ENCODE measurements around the gene SHC3.
A peak's percentile ranks its signal among the peaks of the same experiment; 100 is the strongest.

Gene SHC3

DNA sequence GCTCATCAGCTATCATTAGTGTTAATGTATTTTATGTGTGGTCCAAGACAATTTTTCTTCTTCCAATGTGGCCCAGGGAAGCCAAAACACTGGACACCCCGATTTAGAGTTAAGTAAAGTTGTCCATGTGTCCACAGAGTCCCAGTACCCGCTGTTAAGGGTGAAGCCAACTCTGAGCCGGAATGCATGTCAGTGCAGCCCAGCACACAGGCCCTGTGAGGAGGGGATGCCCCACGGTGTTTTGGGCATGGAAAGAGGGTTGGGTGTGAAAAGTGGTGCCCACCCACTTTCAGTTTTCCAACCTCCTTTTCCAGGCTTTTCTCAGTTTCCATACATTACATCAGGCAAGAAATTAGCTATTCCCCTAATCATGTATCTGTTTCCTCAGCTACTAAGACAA is 24.4 kb downstream of the SHC3 start:
- DNase-seq (ENCODE audit: low spot score): no peak

DNA sequence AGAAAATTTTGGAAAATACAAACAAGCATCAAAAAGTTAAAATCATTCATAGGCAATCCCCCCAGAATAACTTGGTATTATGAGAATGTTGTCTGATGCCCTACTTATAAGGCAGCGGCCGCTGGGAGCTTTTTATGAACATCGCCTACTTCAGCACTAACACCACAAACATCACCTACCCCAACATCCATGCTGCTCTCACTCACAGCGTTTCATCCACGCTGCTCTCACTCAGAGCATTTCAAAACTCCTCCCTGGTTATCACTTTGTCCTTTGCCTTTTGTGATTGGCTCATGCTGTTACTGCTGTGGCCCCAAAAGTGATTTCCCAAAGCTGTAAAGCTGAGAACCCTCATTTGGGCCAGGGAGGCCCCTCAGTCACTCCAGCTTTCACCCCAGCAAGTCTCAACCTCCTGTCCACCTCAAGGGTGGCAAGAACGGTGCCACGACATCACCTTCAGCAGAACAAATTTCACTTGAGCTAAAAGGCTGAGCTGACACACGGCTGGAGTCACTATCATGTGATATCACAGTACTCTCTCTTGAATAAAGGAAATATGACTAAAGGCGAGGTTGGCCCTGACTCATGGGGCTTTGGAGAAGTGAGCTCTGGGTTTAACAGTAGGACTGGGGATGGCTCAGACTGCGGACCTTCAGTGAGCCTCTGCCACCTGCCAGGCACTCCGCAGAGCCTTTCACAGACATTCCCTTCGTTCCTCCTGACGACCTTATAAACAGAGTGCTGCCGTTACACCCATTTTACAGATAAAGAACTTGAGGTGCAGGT is 25.2 kb downstream of the SHC3 start:
- DNase-seq (ENCODE audit: low spot score): no peak

DNA sequence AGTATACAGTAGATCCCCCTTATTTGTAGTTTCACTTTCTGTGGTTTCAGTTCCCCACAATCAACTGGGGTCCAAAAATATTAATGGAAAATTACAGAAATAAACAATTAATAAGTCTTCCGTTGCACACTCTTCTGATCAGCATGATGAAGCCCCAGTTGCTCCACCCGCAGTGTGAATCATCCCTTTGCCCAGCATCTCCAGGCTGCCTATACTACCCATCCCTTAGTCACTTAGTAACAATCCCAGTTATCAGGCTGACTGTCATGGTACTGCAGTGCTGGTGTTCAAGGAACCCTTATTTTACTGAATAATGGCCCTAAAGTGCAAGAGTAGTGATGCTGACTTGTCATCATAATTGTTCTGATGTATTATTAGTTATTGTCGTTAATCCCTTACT is 28.9 kb downstream of the SHC3 start:
- DNase-seq (ENCODE audit: low spot score): no peak

DNA sequence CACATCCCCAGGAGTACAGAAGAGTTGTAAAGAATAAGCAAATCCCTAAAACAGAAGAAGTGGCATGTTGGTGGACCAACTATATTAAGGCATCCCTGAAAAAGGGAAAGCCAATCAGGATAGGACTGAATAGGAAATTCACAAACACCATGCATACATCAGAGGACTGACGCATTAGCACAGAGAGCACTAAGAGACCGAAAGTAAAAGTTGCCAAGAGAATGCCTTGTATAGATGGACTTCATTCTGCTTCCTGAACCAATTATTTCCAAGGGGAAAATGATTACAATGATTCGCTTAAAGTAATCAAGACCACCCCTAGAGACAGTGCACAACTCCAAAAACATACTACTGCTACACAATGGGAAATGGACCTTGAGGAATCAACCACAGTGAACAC is 33.5 kb downstream of the SHC3 start:
- DNase-seq (ENCODE audit: low spot score): no peak

DNA sequence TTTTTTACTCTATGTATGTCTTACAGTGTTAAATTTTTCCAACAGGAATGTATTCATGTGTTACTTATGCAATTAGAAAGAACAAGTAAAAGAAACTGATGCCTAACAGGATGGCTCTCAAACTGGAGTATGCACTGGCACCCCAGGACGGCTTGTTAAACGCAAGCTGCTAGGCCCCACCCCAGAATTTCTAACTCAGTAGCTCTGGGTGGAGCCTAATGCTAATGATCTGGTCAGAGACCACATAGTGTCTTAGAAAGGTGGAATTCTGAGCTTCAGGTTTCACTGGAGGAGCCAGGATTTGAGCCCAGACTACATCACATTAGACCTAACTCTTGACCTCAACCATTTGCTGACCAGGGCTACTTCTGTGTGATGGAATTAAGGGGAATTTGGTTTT is 34.4 kb downstream of the SHC3 start:
- peak; percentile 31 for DNase-seq (ENCODE audit: low spot score)

DNA sequence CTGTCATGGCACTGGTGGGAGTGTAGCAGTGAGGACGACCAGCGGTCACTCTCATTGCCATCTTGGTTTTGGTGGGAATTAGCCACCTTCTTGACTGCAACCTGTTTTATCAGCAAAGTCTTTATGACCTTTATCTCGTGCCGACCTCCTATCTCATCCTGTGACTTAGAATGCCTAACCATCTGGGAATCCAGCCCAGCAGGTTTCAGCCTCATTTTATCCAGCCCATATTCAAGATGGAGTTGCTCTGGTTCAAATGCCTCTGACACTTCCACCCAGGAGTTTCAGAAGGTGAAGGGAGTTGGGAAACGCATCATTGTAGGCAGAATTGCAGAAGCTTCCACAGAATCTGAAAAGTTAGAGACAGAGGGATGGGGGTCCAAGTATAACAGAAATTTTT is 35.4 kb downstream of the SHC3 start:
- DNase-seq (ENCODE audit: low spot score): no peak

DNA sequence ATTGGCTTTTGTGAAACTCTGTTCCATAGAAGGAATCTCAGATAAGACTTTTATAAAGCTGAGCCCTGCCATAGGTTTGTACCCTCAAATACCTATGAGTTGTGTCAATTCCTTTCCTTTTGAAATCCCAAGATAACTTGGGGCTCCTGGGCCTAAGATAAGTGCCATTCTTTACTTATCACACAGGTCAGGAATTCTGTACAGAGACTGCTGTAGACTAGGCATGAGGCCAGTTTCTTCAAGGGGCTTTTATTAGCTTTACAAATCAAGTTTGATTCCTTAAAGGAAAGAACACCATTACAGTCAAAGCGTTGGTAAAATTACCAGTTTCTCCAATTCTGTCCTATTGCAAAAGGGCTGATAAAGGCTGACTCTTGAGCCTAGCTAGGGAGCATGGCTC is 39.2 kb downstream of the SHC3 start:
- no peak for DNase-seq (ENCODE audit: low spot score)

DNA sequence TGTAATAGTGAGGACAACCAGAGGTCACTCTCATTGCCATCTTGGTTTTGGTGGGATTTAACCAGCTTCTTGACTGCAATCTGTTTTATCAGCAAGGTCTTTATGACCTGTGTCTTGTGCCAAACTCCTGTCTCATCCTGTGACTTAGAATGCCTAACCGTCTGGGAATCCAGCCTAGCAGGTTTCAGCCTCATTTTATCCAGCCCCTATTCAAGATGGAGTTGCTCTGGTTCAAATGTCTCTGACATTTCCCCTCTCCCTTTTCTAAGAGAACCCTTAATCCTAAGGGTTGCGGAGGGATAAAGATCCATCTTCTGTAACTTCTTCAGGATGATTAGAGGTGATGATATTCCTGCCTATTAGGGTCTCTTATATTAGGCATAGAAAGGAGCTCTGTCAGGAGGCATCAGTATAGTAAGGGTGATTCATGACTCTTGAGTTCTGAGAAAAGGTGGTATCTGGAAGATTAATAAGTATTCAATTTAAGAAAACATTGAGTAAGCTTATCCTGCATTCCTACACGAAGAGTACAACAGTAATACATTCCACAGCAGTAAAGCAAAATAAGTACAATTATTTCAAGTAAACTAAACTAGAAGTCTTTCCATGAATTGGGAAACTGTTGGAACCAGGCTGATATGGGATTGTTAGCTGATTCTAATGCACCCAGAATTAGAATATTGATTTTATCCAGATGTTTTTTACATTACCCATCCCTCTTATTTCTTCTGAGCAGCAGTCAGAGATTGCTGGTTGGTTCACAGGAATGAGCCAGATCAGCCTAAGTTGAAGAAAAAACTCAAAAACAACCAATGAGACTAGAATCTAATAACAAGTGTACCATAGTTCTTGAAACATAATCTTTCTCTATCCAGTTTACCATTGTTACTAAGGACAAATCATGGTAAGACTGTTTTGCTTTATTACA is 39.9 kb downstream of the SHC3 start:
- no peak for DNase-seq (ENCODE audit: low spot score)

DNA sequence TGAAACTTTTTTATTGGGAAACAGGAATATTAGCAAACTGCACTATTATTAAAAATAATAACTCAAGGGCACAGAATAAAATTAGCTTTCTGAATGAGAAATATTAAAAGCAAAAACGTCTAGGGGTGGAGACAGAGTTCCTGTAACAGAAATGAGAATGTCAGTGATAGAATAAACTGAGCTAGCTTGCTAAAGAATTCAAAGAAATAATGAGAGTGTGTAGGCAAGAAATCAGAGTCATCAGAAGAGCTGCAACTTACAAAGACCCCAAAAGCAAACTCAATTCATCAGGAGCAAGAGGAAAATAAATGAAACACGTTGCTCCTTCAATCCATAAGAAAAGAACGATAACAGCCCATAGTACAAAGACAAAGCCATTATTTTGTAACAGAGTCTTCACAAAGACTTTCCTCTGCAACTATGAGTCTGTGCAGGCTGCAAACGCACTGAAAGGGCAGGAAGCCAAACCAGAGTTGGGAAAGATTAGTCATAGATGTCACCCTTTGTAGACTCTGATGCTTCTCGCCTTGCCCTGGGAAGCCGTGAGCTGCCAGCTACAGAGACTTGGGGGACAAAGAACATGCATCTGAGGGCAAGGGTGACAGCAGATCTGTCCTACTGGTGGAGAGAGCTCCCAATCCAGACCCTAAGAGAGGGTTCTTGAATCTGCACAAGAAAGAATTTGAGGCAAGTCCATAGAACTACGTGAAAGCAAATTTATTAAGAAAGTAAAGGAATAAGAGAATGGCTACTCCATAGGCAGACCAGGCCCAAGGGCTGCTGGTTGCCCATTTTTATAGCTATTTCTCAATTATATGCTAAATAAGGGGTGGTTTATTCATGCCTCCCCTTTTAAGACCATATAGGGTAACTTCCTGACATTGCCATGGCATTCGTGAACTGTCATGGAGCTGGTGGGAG is 40.8 kb downstream of the SHC3 start:
- DNase-seq (ENCODE audit: low spot score): no peak

DNA sequence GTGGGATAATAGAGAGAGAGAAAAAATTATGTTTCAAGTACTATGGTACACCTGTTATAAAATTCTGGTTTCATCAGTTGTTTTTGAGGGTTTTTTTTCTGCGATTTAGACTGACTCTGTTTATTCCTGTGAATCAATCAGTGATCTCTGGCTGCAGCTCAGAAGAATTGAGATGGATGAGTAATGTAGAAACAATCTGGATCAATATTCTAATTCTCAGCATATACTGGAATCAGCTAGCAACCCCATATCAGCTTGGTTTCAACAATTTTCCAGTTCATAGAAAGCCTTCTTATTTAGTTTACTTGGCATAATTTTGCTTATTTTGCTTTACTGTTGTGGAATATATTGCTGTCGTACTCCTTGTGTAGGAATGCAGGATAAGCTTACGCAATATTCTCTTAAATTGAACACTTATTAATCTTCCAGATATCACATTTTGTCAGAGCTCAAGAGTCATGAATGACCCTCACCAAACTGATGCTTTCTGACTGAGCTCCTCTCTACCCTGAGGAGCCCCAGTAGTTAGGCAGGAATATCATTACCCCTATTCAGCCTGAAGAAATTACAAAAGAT is 42.9 kb downstream of the SHC3 start:
- no peak for DNase-seq (ENCODE audit: low spot score)

DNA sequence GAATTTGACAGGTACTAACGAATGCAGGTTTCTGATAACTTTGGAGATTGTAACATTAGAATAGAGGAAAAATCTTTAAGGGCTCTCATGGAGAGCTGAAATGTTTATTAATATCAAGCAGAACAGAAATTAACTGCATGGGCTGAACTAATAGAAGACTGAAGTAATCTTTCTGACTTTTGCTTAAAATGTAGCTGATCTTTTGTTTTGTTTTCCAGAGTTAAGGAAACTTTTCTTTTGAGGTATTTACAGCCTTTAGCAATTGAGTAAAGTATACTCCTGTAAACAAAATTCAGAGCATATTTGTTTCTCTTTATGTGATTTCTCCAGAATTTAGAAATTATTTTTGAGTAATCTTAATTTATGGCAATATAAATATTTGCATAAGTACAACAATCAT is 43.9 kb downstream of the SHC3 start:
- DNase-seq (ENCODE audit: low spot score): no peak

DNA sequence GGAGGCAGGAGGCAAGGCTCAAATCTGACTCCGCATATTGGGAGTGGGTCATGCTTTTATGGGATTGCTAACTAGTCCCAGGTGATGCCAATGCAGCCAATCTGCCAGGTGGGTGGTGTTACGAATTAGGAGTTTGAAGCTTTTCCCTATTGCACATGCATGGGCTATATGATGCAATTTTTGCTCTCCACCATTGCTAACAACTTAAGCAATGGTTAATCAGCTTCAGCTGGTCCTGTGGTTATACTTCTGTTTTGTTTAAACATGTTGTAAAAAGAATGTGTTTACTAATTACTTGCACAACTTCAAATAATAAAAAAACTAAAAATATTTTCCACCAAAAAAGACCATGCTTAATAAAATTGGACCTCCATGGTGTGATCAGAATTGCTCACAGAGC is 55.7 kb downstream of the SHC3 start:
- no peak for DNase-seq (ENCODE audit: low spot score)

DNA sequence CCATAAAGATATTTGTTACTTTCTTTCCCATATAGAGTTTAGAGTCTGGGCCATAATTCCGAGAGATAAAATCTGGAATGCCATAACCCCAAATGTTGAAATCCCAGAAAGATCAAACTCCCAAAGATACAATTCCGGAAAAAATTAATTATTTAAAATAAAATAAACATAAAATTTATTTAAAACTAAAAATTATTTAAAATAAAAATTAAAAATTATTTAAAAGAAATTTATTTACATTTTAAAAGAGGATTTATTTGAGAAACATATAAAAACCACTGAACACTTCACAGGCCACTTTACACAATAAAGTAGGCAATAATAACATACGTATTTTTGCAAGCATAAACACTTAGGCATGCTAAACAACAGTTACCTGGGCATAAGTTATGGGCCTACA is 57.9 kb downstream of the SHC3 start:
- no peak for DNase-seq (ENCODE audit: low spot score)

DNA sequence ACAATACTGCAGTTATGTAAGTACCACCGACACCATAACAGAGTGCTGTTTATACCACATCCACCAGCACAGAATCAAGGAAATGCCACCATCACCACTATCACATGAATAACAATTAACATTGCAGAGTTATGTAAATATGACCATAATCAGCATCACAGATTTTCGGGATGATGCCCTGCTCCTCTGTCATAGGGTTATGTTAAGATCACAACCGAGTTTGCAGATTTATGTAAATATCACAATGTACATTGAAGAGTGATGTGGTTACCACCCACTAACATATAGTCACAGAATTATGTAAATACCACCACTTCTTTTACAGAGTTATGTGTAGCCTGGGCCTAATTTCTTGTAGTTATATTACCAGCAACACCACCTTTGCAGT is 61.8 kb downstream of the SHC3 start:
- no peak for DNase-seq (ENCODE audit: low spot score)

DNA sequence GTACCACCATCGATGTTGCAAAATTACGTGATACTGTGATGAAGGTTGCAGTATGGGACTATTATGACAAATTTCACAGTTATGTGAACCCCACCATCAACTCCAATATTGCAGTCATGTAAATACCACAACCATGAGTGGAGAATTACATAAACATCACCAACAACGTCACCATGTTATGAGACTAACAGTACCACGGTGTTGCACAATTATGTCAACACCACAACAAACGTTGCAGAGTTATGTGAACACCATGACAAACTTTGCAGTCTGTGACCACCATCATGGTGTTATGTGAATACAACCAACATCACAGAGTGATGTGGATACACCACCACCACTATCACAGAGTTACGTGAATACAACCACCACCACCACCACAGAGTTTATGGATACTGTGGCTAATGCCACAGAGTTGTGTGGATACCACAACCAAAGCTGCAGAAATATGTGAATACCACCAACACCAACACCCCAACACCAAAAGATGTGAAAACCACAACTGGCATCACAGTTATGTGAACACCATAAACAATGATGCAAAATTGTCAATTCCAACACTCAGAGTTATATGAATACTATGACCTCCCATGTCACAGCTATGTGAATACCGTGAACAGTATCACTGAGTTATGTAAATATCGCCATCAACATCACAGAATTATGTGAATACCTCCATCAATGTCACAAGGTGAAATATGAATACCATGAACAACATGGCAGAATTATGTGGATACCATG is 62.4 kb downstream of the SHC3 start:
- no peak for DNase-seq (ENCODE audit: low spot score)

DNA sequence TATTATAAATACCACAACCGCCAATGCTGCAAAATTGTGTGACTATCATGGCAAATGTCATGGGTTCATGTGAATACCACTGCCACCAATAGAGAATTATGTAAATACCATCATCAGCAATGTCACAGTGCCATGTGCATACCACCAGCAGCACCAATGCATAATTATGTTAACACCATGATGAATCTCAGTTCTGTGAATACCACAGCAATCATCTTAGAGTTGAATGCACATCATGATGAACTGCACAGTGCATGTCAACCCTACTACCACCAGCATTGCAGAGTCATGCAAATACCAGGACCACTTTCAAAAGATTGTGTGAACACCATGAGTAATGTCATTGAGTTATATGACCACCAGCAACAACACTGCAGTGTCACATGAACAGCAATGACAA is 63.2 kb downstream of the SHC3 start:
- no peak for DNase-seq (ENCODE audit: low spot score)

DNA sequence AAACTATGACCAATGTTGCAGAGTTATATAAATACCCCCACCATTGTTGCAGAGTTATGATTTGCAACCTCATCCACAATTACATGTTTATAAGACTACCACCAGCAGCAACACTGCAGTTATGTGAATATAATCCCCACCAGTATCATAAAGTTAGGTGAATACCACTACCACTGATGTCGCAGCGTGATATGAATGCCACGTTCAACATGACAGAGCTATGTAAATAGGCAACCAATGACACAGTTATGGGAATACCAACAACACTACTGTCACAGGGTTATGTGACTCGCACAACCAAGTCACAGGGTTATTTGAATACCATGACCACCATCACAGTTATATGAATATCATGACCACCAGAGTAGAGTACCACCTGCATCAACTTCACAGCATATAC is 63.9 kb downstream of the SHC3 start:
- no peak for DNase-seq (ENCODE audit: low spot score)

DNA sequence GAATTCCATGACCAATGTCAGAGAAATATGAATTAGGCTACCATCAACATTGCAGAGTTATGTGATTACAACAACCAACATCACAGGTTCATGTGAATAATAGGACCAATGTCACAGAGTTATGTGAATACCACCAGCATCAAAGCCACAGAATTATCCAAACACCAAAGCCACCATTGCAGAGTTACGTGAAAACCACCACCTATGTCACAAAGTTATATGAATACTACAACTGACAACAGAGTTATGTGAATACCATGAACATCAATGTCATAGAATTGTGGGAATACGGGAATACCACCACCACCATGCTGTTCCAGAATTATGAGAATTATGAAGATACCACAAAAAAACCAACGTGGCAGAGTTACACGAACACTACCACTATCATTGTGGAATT is 64.8 kb downstream of the SHC3 start:
- no peak for DNase-seq (ENCODE audit: low spot score)

DNA sequence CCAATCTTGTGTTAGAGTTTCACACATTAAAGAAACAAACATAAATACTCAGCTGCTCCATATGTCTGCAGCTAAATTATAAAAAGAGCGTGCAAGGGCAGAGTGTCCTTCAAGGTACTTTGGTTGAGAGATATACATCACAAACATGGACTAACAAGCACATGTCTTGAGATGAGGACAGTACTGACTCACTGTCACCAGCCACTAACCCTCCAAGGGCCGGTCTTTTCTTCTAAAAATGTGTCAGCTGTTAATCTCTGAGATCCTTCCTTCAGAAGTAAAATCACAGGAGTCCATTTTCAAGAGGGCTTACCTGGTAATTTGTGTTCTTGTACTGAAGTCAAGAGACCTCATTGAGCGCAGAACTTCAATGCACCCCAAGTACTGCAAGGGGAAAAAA is 66.4 kb downstream of the SHC3 start:
- no peak for DNase-seq (ENCODE audit: low spot score)

DNA sequence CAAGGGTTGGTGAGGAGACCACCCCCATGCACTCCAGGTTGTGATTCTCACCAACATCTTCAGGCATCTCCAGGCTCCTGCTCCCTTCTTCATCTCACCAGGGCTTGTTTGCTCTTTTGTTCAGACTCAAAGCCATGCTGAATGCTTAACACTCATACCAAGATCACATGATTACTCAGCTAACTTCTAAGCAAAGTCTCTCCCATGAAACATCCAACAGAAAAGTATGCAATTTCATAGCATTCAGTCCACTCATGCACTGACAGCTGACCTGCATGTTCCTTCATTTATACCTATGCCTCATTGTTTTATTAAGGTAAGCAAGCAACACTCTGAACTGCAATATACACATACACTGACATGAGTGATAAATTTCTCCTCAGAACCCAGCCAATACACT is 69.0 kb downstream of the SHC3 start:
- no peak for DNase-seq (ENCODE audit: low spot score)

DNA sequence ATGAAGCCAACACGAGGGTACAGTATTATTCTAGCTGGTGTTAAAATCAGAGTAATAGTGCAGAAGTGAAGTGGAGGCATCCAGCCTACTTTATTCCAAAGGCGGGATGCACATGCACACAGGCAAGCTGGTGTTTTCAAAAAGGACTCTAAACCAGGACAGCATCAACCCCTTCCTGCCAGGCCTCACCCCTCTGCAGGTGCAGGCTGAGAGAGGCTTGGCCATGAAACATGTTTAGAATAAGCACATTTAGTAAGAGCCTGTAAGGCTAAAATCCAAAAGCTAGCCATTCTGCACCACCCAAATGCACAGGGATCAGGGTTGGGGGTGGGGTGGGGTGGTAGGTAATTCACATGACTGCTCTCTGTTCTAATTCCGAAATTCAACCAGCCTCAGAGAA is 71.2 kb downstream of the SHC3 start:
- DNase-seq (ENCODE audit: low spot score): no peak

All from iPS-NIHi11 (cell line).